Endothelial cell of umbilical vein (primary cell): ENCODE data around the gene FLVCR2. TPM values are rescaled to one million over a fixed set of nuclear protein-coding genes. Genes with fewer than 3 reads are reported as not detected.

ENCODE experiments used
- BruUV-seq: library from RNA; stranded (reverse); fragments of 400-500 nt; replicated peaks from 2 replicates; lab custom pipeline; 2021; lab: Mats Ljungman, UMichigan
- CTCF ChIA-PET: fragments of 300-600, 350-600 bp; sonication (Branson Sonifier 250); formaldehyde crosslinking; loops from one replicate; lab custom pipeline; 2021; ENCODE audit warnings: antibody characterized with exemption, inconsistent platforms; lab: Charles Lee
- POLR2A ChIA-PET: fragments of 300-600, 350-600 bp; sonication (Branson Sonifier 250); formaldehyde crosslinking; loops from one replicate; lab custom pipeline; 2021; ENCODE audit warnings: antibody characterized with exemption, inconsistent platforms; lab: Charles Lee
- DNase-seq: peaks from one replicate; pipeline ENCODE4 v3.0.0-alpha.2; 2011; ENCODE audit warnings: low read depth, low spot score
- FAIRE-seq: peaks from 2 replicates; lab custom pipeline; 2011; peaks lifted over from hg19 to GRCh38; lab: Jason Lieb, UNC
- H2AFZ ChIP-seq: 2 replicates; pipeline ENCODE4 v1.6.0; 2012; ENCODE audit warnings: low read depth, low read length, control low read depth, inconsistent platforms
- H3K27ac ChIP-seq: 2 replicates; pipeline ENCODE4 v1.5.1; 2011; ENCODE audit warnings: low read depth, mild to moderate bottlenecking, control low read depth, low read length, moderate library complexity; ENCODE audit not compliant: insufficient read depth
- H3K27me3 ChIP-seq, 2 experiments: 2 replicates each; pipeline versions ENCODE4 v1.6.0 to v1.6.1; 2011; ENCODE audit warnings: low read length in 2 of 2, mixed read lengths in 1 of 2; ENCODE audit not compliant: control insufficient read depth in 2 of 2, insufficient read depth in 2 of 2
- H3K36me3 ChIP-seq, 2 experiments: 2 replicates in 1 of 2; 3 replicates in 1 of 2; pipeline ENCODE4 v1.5.1; 2011; ENCODE audit warnings: low read length in 2 of 2, mild to moderate bottlenecking in 1 of 2, moderate library complexity in 1 of 2; ENCODE audit not compliant: control insufficient read depth in 2 of 2, insufficient read depth in 2 of 2; ENCODE audit errors: extremely low read depth in 1 of 2
- H3K4me1 ChIP-seq: 3 replicates; pipeline ENCODE4 v1.5.1; 2011; ENCODE audit warnings: mild to moderate bottlenecking, low read length; ENCODE audit not compliant: control insufficient read depth, insufficient read depth; ENCODE audit errors: extremely low read depth
- H3K4me2 ChIP-seq: 2 replicates; pipeline ENCODE4 v1.6.1; 2011; ENCODE audit warnings: low read length, control low read depth, mixed read lengths; ENCODE audit not compliant: insufficient read depth
- H3K4me3 ChIP-seq, 3 experiments: fragments of 200-600 bp in 1 of 3; sonication (generic), shearing (Covaris generic) in 1 of 3; replicated peaks in 1 of 3; 2 replicates each; pipeline ENCODE4 v1.5.1; 2011 to 2016; ENCODE audit warnings: control low read depth in 3 of 3, low read length in 3 of 3, mild to moderate bottlenecking in 2 of 3, inconsistent platforms in 1 of 3, low read depth in 1 of 3, moderate library complexity in 1 of 3; ENCODE audit not compliant: insufficient read depth in 1 of 3
- H3K79me2 ChIP-seq: 2 replicates; pipeline ENCODE4 v1.6.0; 2012; ENCODE audit warnings: low read length, inconsistent platforms; ENCODE audit not compliant: control insufficient read depth, insufficient read depth
- H3K9ac ChIP-seq: replicated peaks from 2 replicates; pipeline ENCODE3; 2011; ENCODE audit warnings: low read length, control low read depth; ENCODE audit not compliant: insufficient read depth; ENCODE audit errors: extremely low read depth
- H3K9me1 ChIP-seq: replicated peaks from 3 replicates; pipeline ENCODE4 v1.6.0; 2011; ENCODE audit warnings: mild to moderate bottlenecking, low read length; ENCODE audit not compliant: control insufficient read depth, insufficient read depth; ENCODE audit errors: extremely low read depth
- H3K9me3 ChIP-seq: replicated peaks from 2 replicates; pipeline ENCODE4 v1.5.1; 2012; ENCODE audit warnings: low read length, inconsistent platforms; ENCODE audit not compliant: control insufficient read depth, insufficient read depth
- H4K20me1 ChIP-seq: replicated peaks from 2 replicates; pipeline ENCODE3; 2011; ENCODE audit warnings: mild to moderate bottlenecking, low read length; ENCODE audit not compliant: control insufficient read depth, insufficient read depth; ENCODE audit errors: extremely low read depth
- EZH2 ChIP-seq: IDR thresholded peaks from 2 replicates; pipeline ENCODE4 v1.6.1; 2012; ENCODE audit warnings: borderline replicate concordance, low read depth, mild to moderate bottlenecking, moderate library complexity, low read length, inconsistent platforms; ENCODE audit not compliant: severe bottlenecking
- FOS ChIP-seq: IDR thresholded peaks from 2 replicates; pipeline ENCODE4 v1.6.1; 2011; ENCODE audit warnings: mild to moderate bottlenecking, low read length, moderate library complexity, borderline replicate concordance; ENCODE audit not compliant: insufficient read depth
- GATA2 ChIP-seq: IDR thresholded peaks from 2 replicates; pipeline ENCODE4 v1.7.0; 2011; ENCODE audit warnings: low read depth, mild to moderate bottlenecking, moderate library complexity, mixed read lengths, low read length; ENCODE audit not compliant: insufficient read length, insufficient read depth
- JUN ChIP-seq: IDR thresholded peaks from 2 replicates; pipeline ENCODE4 v1.6.1; 2011; ENCODE audit warnings: borderline replicate concordance, low read depth; ENCODE audit not compliant: insufficient read length, insufficient read depth
- MYC ChIP-seq: IDR thresholded peaks from one replicate; pipeline ENCODE4 v1.6.1; 2011; ENCODE audit warnings: mild to moderate bottlenecking, low read depth, low read length
- POLR2A ChIP-seq: IDR thresholded peaks from 2 replicates; pipeline ENCODE4 v1.6.1; 2012; ENCODE audit warnings: low read depth, mild to moderate bottlenecking, control low read depth, low read length
- POLR2AphosphoS5 ChIP-seq: IDR thresholded peaks from 2 replicates; pipeline ENCODE4 v1.6.1; 2012; ENCODE audit warnings: low read depth, mild to moderate bottlenecking, control low read depth, low read length, moderate library complexity; ENCODE audit not compliant: insufficient read depth
- dilution Hi-C: fragments of 300-500 bp; cut with MboI; formaldehyde crosslinking; loops from one replicate; pipeline ENCODE4 v1.15.0; 2019; ENCODE audit warnings: low sequenced_read_pairs; ENCODE audit not compliant: extremely low pct_ligation_motif_present
- intact Hi-C: fragments of 100-400 bp; cut with micrococcal nuclease; formaldehyde crosslinking; loops from one replicate; pipeline ENCODE4 v1.10.0; 2022
- polyA plus RNA-seq, 4 experiments: library from polyadenylated mRNA; depleted of rRNA in 3 of 4; stranded (reverse) in 3 of 4; unstranded in 1 of 4; fragments of >200 nt; gene quantifications; 2 replicates each; pipeline versions ENCODE4 v1.2.1 to v1.2.3, GENCODE V29; 2011 to 2012; ENCODE audit warnings: missing spikeins in 1 of 4
- total RNA-seq: library from RNA; stranded (reverse); gene quantifications from 2 replicates; pipeline ENCODE4 v1.2.3, GENCODE V29; 2021
- TF ChIP-seq, protein P1 (sequence below), 2 donors: IDR thresholded peaks; 1 replicate in 1 of 2; 2 replicates in 1 of 2; pipeline ENCODE4 v1.5.1; 2011; ENCODE audit warnings: low read length in 2 of 2, mild to moderate bottlenecking in 2 of 2, moderate library complexity in 2 of 2, control low read depth in 1 of 2, inconsistent platforms in 1 of 2, low read depth in 1 of 2; ENCODE audit not compliant: insufficient read depth in 1 of 2; ENCODE audit errors: extremely low read depth in 1 of 2
- TF ChIP-seq, protein P2 (sequence below): IDR thresholded peaks from 2 replicates; pipeline ENCODE4 v1.6.1; 2011; ENCODE audit not compliant: insufficient read depth, insufficient read length

The FLVCR2 gene
- total and polyA plus RNA-seq, 2 donors (not counting 3 experiments of a cell fraction or from before 2014, with no cell fraction given), result 1.4 to 4.9 TPM

DNA sequence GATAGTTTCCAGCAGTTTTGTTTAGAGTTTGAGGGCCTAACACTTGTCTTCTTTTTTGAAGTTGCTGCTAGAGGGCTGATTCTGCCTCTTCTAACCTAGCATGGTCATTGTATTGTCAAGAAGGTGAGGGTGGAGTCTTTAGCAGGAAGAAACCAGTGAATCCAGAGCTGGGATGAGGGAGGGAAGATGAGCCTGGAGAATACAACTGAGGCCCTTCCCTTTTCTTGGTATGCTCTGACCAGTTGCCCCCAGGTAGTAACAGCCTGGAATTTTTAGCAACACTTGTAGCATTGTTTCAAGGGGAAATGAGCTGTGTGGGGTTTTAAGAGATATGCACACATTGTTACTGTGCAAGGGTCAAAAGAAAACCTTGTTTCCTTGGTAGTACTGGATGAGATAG lies 9.0 kb downstream of the FLVCR2 start:
- H3K4me3 ChIP-seq, result no peak overlapping the region
- no peak for FAIRE-seq
- H3K4me1 ChIP-seq, result no peaks in the 10 kb centered on the region
- H4K20me1 ChIP-seq, result no peaks in the 10 kb centered on the region
- H3K4me2 ChIP-seq, result no peak overlapping the region
- H3K27ac ChIP-seq, result no peak overlapping the region
- H3K9ac ChIP-seq, result no peak overlapping the region
- no peaks in the 10 kb centered on the region for H3K9me3 ChIP-seq
- no peaks in the 10 kb centered on the region for H3K9me1 ChIP-seq
- POLR2A ChIA-PET, result no interaction called here
- intact Hi-C loops (no loop called here), dilution Hi-C loops (no loop called here)
- no peak for TF ChIP-seq POLR2A
- no peak for TF ChIP-seq MYC
- no peak for TF ChIP-seq FOS
- TF ChIP-seq GATA2, result no peak
- no peak for TF ChIP-seq JUN
- TF ChIP-seq, protein P1, sequence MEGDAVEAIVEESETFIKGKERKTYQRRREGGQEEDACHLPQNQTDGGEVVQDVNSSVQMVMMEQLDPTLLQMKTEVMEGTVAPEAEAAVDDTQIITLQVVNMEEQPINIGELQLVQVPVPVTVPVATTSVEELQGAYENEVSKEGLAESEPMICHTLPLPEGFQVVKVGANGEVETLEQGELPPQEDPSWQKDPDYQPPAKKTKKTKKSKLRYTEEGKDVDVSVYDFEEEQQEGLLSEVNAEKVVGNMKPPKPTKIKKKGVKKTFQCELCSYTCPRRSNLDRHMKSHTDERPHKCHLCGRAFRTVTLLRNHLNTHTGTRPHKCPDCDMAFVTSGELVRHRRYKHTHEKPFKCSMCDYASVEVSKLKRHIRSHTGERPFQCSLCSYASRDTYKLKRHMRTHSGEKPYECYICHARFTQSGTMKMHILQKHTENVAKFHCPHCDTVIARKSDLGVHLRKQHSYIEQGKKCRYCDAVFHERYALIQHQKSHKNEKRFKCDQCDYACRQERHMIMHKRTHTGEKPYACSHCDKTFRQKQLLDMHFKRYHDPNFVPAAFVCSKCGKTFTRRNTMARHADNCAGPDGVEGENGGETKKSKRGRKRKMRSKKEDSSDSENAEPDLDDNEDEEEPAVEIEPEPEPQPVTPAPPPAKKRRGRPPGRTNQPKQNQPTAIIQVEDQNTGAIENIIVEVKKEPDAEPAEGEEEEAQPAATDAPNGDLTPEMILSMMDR (IDR thresholded peaks at IDR 0.05; ENCODE audit: extremely low read depth in 1 of 2, insufficient read depth in 1 of 2, low read depth in 1 of 2, low read length in 2 of 2), result no peak
- no peak for TF ChIP-seq POLR2AphosphoS5
- TF ChIP-seq, protein P2, sequence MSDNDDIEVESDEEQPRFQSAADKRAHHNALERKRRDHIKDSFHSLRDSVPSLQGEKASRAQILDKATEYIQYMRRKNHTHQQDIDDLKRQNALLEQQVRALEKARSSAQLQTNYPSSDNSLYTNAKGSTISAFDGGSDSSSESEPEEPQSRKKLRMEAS, result no peak
- TF ChIP-seq EZH2, result no peak
- BruUV-seq, result no TSS peak
- H2AFZ ChIP-seq, result no peak overlapping the region
- H3K27me3 ChIP-seq, result peaks cover 0 to 10% of the 10 kb centered on the region in 2 experiments
- DNase-seq, result no peak
- CTCF ChIA-PET, result interaction anchor here (0.8 to 1.5 kb wide), 3 partner anchors 10 to 395 kb away, joined by 3 to 8 read pairs (median 3); partner anchors contain the start of gene FLVCR2
- H3K36me3 ChIP-seq, result no peaks in the 10 kb centered on the region
- H3K79me2 ChIP-seq, result no peaks in the 10 kb centered on the region
